ENCODE measurements around the gene NENF. TPM values are rescaled to one million over a fixed set of nuclear protein-coding genes. Genes with fewer than 3 reads are reported as not detected.
A peak's percentile ranks its signal among the peaks of the same experiment; 100 is the strongest.

The NENF gene
- total RNA-seq, 1 donor from 2014 or later, result 23.8 TPM

- ATAC-seq, result no peak
These were observed 1.7 kb upstream of the NENF start for GRCh38 chr1:212430955-212431394.

GRCh38 chr1:212431644-212432043, 1.1 kb upstream of the NENF start:
- DNase-seq (ENCODE audit: low spot score) (no peak), ATAC-seq (no peak)

More at GRCh38 chr1:212430955-212431394, 1.7 kb upstream of the NENF start:
- no peak for DNase-seq (ENCODE audit: low spot score)

- ATAC-seq (no peak), DNase-seq (ENCODE audit: low spot score) (no peak)
These were observed 454 bp upstream of the NENF start for GRCh38 chr1:212432272-212432660.

- no peak for DNase-seq (ENCODE audit: low spot score)
- no peak for ATAC-seq
These were observed 1.1 kb downstream of the NENF start for GRCh38 chr1:212433577-212434462.

GRCh38 chr1:212434992-212435391, 2.3 kb downstream of the NENF start:
- ATAC-seq (no peak), DNase-seq (ENCODE audit: low spot score) (no peak)

- ATAC-seq (no peak), DNase-seq (ENCODE audit: low spot score) (no peak)
These were observed 4.6 kb downstream of the NENF start for GRCh38 chr1:212437179-212437798.

- ATAC-seq, result no peak
- no peak for DNase-seq (ENCODE audit: low spot score)
These were observed 6.1 kb downstream of the NENF start for GRCh38 chr1:212438831-212439237.

- no peak for ATAC-seq
- no peak for DNase-seq (ENCODE audit: low spot score)
These were observed 7.7 kb downstream of the NENF start for GRCh38 chr1:212440419-212440818.

GRCh38 chr1:212442408-212442807, 9.7 kb downstream of the NENF start:
- ATAC-seq (no peak), DNase-seq (ENCODE audit: low spot score) (no peak)

- ATAC-seq (no peak), DNase-seq (ENCODE audit: low spot score) (no peak)
These were observed 13.6 kb downstream of the NENF start for GRCh38 chr1:212446333-212446732.

- ATAC-seq (no peak), DNase-seq (ENCODE audit: low spot score) (no peak)
These were observed 14.8 kb downstream of the NENF start for GRCh38 chr1:212447478-212447877.

GRCh38 chr1:212450331-212450881, 17.7 kb downstream of the NENF start:
- ATAC-seq (no peak), DNase-seq (ENCODE audit: low spot score) (no peak)

GRCh38 chr1:212451416-212452322, 18.9 kb downstream of the NENF start:
- ATAC-seq (no peak), DNase-seq (ENCODE audit: low spot score) (no peak)

GRCh38 chr1:212452323-212453155, 19.8 kb downstream of the NENF start:
- ATAC-seq (no peak), DNase-seq (ENCODE audit: low spot score) (no peak)

GRCh38 chr1:212453156-212453857, 20.6 kb downstream of the NENF start:
- DNase-seq (ENCODE audit: low spot score) (no peak), ATAC-seq (no peak)

- DNase-seq (ENCODE audit: low spot score) (no peak), ATAC-seq (no peak)
These were observed 22.0 kb downstream of the NENF start for GRCh38 chr1:212454741-212455140.

GRCh38 chr1:212455401-212455800, 22.7 kb downstream of the NENF start:
- DNase-seq (ENCODE audit: low spot score), result no peak
- no peak for ATAC-seq

- ATAC-seq, result peak; percentile 96
- DNase-seq (ENCODE audit: low spot score), result peak; percentile 85
These were observed 23.2 kb downstream of the NENF start for GRCh38 chr1:212455803-212456528.

Measured in left lobe of liver (tissue), 2 donors.